Stomach (tissue), 9 donors: ENCODE measurements around the gene CORO1C. TPM values are rescaled to one million over a fixed set of nuclear protein-coding genes. Genes with fewer than 3 reads are reported as not detected.

Experiments used
- DNase-seq, 2 donors: peaks; one replicate each; pipeline versions ENCODE4 v3.0.0 to v3.0.0-alpha.2; 2013 to 2019
- H3K27ac ChIP-seq, 5 donors: fragments of 200-600 bp in 4 of 5; sonication (generic) in 4 of 5; one replicate each; pipeline ENCODE4 v1.5.1; 2013 to 2019; ENCODE audit warnings: mild to moderate bottlenecking in 1 of 5, moderate library complexity in 1 of 5
- H3K27me3 ChIP-seq, 3 donors: fragments of 200-600 bp; sonication (generic); one replicate each; pipeline ENCODE4 v1.5.1; 2017 to 2019; ENCODE audit warnings: mixed run types in 1 of 3
- H3K36me3 ChIP-seq, 4 donors: fragments of 200-600 bp; sonication (generic); 1 replicate in 3 of 4; 2 replicates in 1 of 4; pipeline ENCODE4 v1.5.1; 2016 to 2019
- H3K4me1 ChIP-seq, 4 donors: fragments of 200-600 bp; sonication (generic); one replicate each; pipeline ENCODE4 v1.5.1; 2016 to 2019
- H3K4me3 ChIP-seq, 4 donors: fragments of 200-600 bp; sonication (generic) in 3 of 4; one replicate each; pipeline ENCODE4 v1.5.1; 2016 to 2019; ENCODE audit warnings: mild to moderate bottlenecking in 1 of 4
- H3K9me3 ChIP-seq, 4 donors: fragments of 200-600 bp; sonication (generic); one replicate each; pipeline ENCODE4 v1.5.1; 2016 to 2019
- EP300 ChIP-seq: sonication (generic); formaldehyde crosslinking; IDR thresholded peaks from one replicate; pipeline ENCODE4 v1.6.1; 2017; ENCODE audit warnings: antibody characterized with exemption
- POLR2A ChIP-seq, 4 donors: fragments of 450-650 bp; IDR thresholded peaks; one replicate each; pipeline ENCODE4 v1.6.1; 2016; ENCODE audit warnings: antibody characterized with exemption in 4 of 4, control low read depth in 2 of 4, mild to moderate bottlenecking in 1 of 4, moderate library complexity in 1 of 4
- POLR2AphosphoS5 ChIP-seq, 3 donors: sonication (generic); formaldehyde crosslinking; IDR thresholded peaks; one replicate each; pipeline ENCODE4 v1.6.1; 2016; ENCODE audit warnings: antibody characterized with exemption in 3 of 3
- WGBS, 5 donors: extraction: QIAGEN DNeasy Blood & Tissue Kit in 3 of 5; methylation state at CpG; one replicate each; pipeline versions ENCODE4 v1.1.5 to v1.1.7; 2013 to 2018; 5-methylcytosine and 5-hydroxymethylcytosine counted together
- intact Hi-C: fragments of 100-400 bp; cut with DNase I; formaldehyde crosslinking; loops from one replicate; pipeline ENCODE4 v1.15.1; 2023; ENCODE audit warnings: low total_unique reads
- polyA plus RNA-seq, 3 donors: library from polyadenylated mRNA; stranded (reverse); fragments of 200-250 nt; gene quantifications; one replicate each; pipeline ENCODE4 v1.2.3, GENCODE V29; 2013
- total RNA-seq, 5 donors: library from RNA; depleted of rRNA; stranded (reverse); fragments of >200 nt; gene quantifications; one replicate each; pipeline versions ENCODE4 v1.1.0 to v1.2.3, GENCODE V29; 2014 to 2016
- TF ChIP-seq, protein P1 (sequence below), 7 experiments: fragments of 450-650 bp in 4 of 7; fragments of 200-600 bp in 3 of 7; sonication (generic) in 3 of 7; IDR thresholded peaks; one replicate each; pipeline ENCODE4 v1.5.1; 2016 to 2019; ENCODE audit warnings: antibody characterized with exemption in 7 of 7, control low read depth in 2 of 7, mild to moderate bottlenecking in 1 of 7
- donor health status: healthy with polysubstance abuse.
- donor health status: Bipolar disorder and iron deficiency.
- donor health status: healthy.

The CORO1C gene
- total and polyA plus RNA-seq, 8 donors, result 27.4 to 392 (median 143) TPM

GRCh38 chr12:108637222-108637971 is 93.9 kb downstream of the CORO1C start:
- 66 to 72% (median 68%) methylated on average over 7 of the region's 7 CpGs for WGBS, 5 donors
- Histone ChIP-seq H3K27me3 (peaks cover 0 to 28% (median 7%) of the 10 kb centered on the region in 3 donors), H3K36me3 (no peaks in the 10 kb centered on the region), H3K4me1 (peaks cover 0 to 58% (median 42%) of the 10 kb centered on the region in 4 donors), H3K27ac (peak overlapping the region in 2 of 5 donors; percentile 32 to 57), H3K4me3 (no peak overlapping the region), H3K9me3 (no peaks in the 10 kb centered on the region)
- TF ChIP-seq, protein P1, sequence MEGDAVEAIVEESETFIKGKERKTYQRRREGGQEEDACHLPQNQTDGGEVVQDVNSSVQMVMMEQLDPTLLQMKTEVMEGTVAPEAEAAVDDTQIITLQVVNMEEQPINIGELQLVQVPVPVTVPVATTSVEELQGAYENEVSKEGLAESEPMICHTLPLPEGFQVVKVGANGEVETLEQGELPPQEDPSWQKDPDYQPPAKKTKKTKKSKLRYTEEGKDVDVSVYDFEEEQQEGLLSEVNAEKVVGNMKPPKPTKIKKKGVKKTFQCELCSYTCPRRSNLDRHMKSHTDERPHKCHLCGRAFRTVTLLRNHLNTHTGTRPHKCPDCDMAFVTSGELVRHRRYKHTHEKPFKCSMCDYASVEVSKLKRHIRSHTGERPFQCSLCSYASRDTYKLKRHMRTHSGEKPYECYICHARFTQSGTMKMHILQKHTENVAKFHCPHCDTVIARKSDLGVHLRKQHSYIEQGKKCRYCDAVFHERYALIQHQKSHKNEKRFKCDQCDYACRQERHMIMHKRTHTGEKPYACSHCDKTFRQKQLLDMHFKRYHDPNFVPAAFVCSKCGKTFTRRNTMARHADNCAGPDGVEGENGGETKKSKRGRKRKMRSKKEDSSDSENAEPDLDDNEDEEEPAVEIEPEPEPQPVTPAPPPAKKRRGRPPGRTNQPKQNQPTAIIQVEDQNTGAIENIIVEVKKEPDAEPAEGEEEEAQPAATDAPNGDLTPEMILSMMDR (IDR thresholded peaks at IDR 0.05), result no peak
- TF ChIP-seq POLR2AphosphoS5 (IDR thresholded peaks at IDR 0.05), result no peak
- no peak for TF ChIP-seq EP300
- no peak for TF ChIP-seq POLR2A (IDR thresholded peaks at IDR 0.05)
- no peak for DNase-seq
- intact Hi-C loops, result no loop called here

- intact Hi-C loops, result no loop called here
- H3K9me3 ChIP-seq, result no peaks in the 10 kb centered on the region
- WGBS, 5 donors, result 65 to 75% (median 70%) methylated on average over 6 of the region's 6 CpGs
- TF ChIP-seq, protein P1 (IDR thresholded peaks at IDR 0.05), result no peak
- no peak for TF ChIP-seq POLR2A (IDR thresholded peaks at IDR 0.05)
- no peak for TF ChIP-seq EP300
- no peak for TF ChIP-seq POLR2AphosphoS5 (IDR thresholded peaks at IDR 0.05)
- peaks cover 0 to 28% (median 7%) of the 10 kb centered on the region in 3 donors for H3K27me3 ChIP-seq
- peak overlapping the region in 2 of 5 donors; percentile 77 to 84 for H3K27ac ChIP-seq
- H3K4me1 ChIP-seq, result peaks cover 0 to 48% (median 38%) of the 10 kb centered on the region in 4 donors
- DNase-seq, result no peak
- H3K4me3 ChIP-seq, result no peak overlapping the region
- no peaks in the 10 kb centered on the region for H3K36me3 ChIP-seq
These were observed 95.1 kb downstream of the CORO1C start for GRCh38 chr12:108635997-108636808.

GRCh38 chr12:108635201-108635996 is 95.9 kb downstream of the CORO1C start:
- H3K4me1 ChIP-seq, result peaks cover 0 to 51% (median 40%) of the 10 kb centered on the region in 4 donors
- 34 to 53% (median 43%) methylated on average over 13 to 15 of the region's 15 CpGs for WGBS, 5 donors
- TF ChIP-seq, protein P1 (IDR thresholded peaks at IDR 0.05), result no peak
- peak in 2 of 3 donors; percentile 47 to 71 for TF ChIP-seq POLR2AphosphoS5 (IDR thresholded peaks at IDR 0.05)
- peak in 1 of 2 donors; percentile 50 for DNase-seq
- H3K27ac ChIP-seq, result peak overlapping the region; percentile 17 to 84 (median 75)
- peaks cover 0 to 28% (median 7%) of the 10 kb centered on the region in 3 donors for H3K27me3 ChIP-seq
- H3K36me3 ChIP-seq, result no peaks in the 10 kb centered on the region
- H3K9me3 ChIP-seq, result no peaks in the 10 kb centered on the region
- peak overlapping the region in 1 of 4 donors; percentile 2 for H3K4me3 ChIP-seq
- intact Hi-C loops, result no loop called here

DNA sequence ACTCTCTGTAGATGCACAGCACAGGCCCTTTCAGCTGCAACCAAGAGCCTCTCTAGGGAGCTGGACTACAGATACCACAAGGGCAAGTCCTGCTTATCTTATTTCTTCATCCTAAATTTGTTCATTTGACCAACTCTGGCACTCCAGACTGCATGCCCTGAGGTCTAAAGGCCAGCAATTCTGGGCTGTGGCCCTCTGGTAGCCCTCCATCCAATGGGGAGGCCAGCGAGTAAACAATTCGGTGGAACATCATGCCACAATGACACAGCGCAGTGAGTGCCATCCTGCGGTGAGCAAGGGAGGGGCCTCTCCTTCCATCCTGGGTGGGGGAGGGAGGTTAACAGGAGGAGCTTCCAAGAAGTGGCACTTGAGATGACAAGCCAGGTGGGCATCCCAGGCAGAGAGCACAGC is 97.0 kb downstream of the CORO1C start:
- H3K9me3 ChIP-seq, result no peaks in the 10 kb centered on the region
- TF ChIP-seq POLR2AphosphoS5 (IDR thresholded peaks at IDR 0.05) (peak in 1 of 3 donors; percentile 11), EP300 (no peak)
- peak overlapping the region in 4 of 5 donors; percentile 69 to 84 (median 76) for H3K27ac ChIP-seq
- 68 to 88% (median 75%) methylated on average over 4 of the region's 4 CpGs for WGBS, 5 donors
- peaks cover 0 to 28% (median 7%) of the 10 kb centered on the region in 3 donors for H3K27me3 ChIP-seq
- intact Hi-C loops, result no loop called here
- peak overlapping the region in 1 of 4 donors; percentile 34 for H3K4me3 ChIP-seq
- H3K4me1 ChIP-seq, result peaks cover 0 to 62% (median 45%) of the 10 kb centered on the region in 4 donors
- DNase-seq, result peak in 1 of 2 donors; percentile 34
- no peaks in the 10 kb centered on the region for H3K36me3 ChIP-seq
